ENCODE results near the gene MRPS9. TPM values are rescaled to one million over a fixed set of nuclear protein-coding genes. Genes with fewer than 3 reads are reported as not detected.

Gene MRPS9
- total and polyA plus RNA-seq, 9 of the 15 experiments (the other 6 are each of a cell fraction or from before 2014, with no cell fraction given) = 46.2 to 143 (median 65.6) TPM

DNA sequence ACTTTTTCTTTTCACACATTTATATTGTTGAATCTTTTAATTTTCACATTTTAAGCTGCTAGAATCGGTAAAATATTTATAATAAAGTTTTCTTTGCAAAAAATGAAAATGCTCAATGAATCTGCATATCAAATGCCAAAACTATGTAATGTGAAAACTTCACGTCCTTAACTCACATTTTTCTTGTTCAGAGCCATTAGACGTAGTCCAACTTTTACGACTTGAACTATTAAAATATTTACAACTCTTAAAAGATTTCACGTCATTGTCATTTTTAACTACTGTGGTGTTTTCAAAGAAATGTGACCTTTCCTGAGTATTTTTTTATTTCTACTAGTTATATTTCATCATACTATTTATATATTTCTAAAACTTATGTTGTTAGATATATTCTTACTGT lies 54.9 kb downstream of the MRPS9 start (continued):
- TF ChIP-seq REST (IDR thresholded peaks at IDR 0.05; ENCODE audit: borderline replicate concordance) (no peak), REST (CRISPR knock-in tag; IDR thresholded peaks at IDR 0.05; ENCODE audit: low read depth) (no peak), ZNF133 (CRISPR knock-in tag; IDR thresholded peaks at IDR 0.05) (no peak), ZBTB8A (IDR thresholded peaks at IDR 0.05; ENCODE audit: partially characterized antibody) (no peak), FOXJ2 (tag; IDR thresholded peaks at IDR 0.05) (no peak), BRCA1 (IDR thresholded peaks at IDR 0.05) (no peak), BRCA1 (CRISPR knock-in tag; IDR thresholded peaks at IDR 0.05) (no peak), ZNF436 (CRISPR knock-in tag; IDR thresholded peaks at IDR 0.05) (peak; percentile 42; the same call in 1 of the 2 replicates), IRF2 (CRISPR knock-in tag; IDR thresholded peaks at IDR 0.05) (no peak), PURB (CRISPR knock-in tag; IDR thresholded peaks at IDR 0.05; ENCODE audit: low read depth) (no peak), HOXB6 (CRISPR knock-in tag; IDR thresholded peaks at IDR 0.05; ENCODE audit: borderline replicate concordance) (peak; percentile 92; the same call in 1 of the 2 replicates), STAT5B (CRISPR knock-in tag; IDR thresholded peaks at IDR 0.05) (no peak), PML (IDR thresholded peaks at IDR 0.05; ENCODE audit: low read length) (no peak), MIER1 (IDR thresholded peaks at IDR 0.05; ENCODE audit: low read depth) (no peak), NCOA1 (IDR thresholded peaks at IDR 0.05; ENCODE audit: low read depth) (no peak), TEAD2 (tag; IDR thresholded peaks at IDR 0.05) (no peak), MYC (IDR thresholded peaks at IDR 0.05; ENCODE audit: low read depth, low read length) (no peak), MYC (CRISPR knock-in tag; IDR thresholded peaks at IDR 0.05; ENCODE audit: borderline replicate concordance, low read depth) (no peak), ASH1L (IDR thresholded peaks at IDR 0.05; ENCODE audit: borderline replicate concordance, low read depth, partially characterized antibody) (no peak), PRMT5 (CRISPR knock-in tag; IDR thresholded peaks at IDR 0.05) (no peak), ZNF124 (CRISPR knock-in tag; IDR thresholded peaks at IDR 0.05) (no peak), XRCC4 (IDR thresholded peaks at IDR 0.05; ENCODE audit: extremely low read depth, insufficient read depth, insufficient read length) (no peak), WHSC1 (IDR thresholded peaks at IDR 0.05; ENCODE audit: low read length) (no peak), ATF1 (CRISPR knock-in tag; IDR thresholded peaks at IDR 0.05) (no peak), ATF1 (tag; IDR thresholded peaks at IDR 0.05) (no peak), NCOA2 (IDR thresholded peaks at IDR 0.05; ENCODE audit: partially characterized antibody in 2 of 2) (no peak)

Measured in K562 (cell line).